HUES64 (cell line): Measurements from ENCODE around the gene CEP85.
"Not testable (repeated sequence)": the region's sequence is repeated elsewhere in the genome, so short reads cannot be mapped to it uniquely, and the experiment has no call there.

ENCODE experiments used
- H3K27ac ChIP-seq: 2 replicates; pipeline ENCODE4 v1.7.0; 2013; ENCODE audit warnings: low read depth, low read length, inconsistent platforms
- H3K27me3 ChIP-seq: 2 replicates; pipeline ENCODE4 v1.6.1; 2013; ENCODE audit warnings: mild to moderate bottlenecking, low read length; ENCODE audit not compliant: insufficient read depth
- H3K36me3 ChIP-seq: 2 replicates; pipeline ENCODE4 v1.6.1; 2013; ENCODE audit warnings: mild to moderate bottlenecking, low read length; ENCODE audit not compliant: insufficient read depth
- H3K4me1 ChIP-seq: 2 replicates; pipeline ENCODE4 v1.6.1; 2013; ENCODE audit warnings: mild to moderate bottlenecking, low read length, moderate library complexity; ENCODE audit not compliant: insufficient read depth
- H3K4me3 ChIP-seq: 2 replicates; pipeline ENCODE4 v1.5.1; 2013; ENCODE audit warnings: mild to moderate bottlenecking, low read length, moderate library complexity
- H3K9ac ChIP-seq: 2 replicates; pipeline ENCODE4 v1.6.1; 2013; ENCODE audit warnings: mild to moderate bottlenecking, low read depth, low read length
- H3K9me3 ChIP-seq: 2 replicates; pipeline ENCODE4 v1.6.1; 2013; ENCODE audit warnings: low read depth, low read length; ENCODE audit not compliant: insufficient read depth
- WGBS: fragments of 150-250, 120-280 bp; methylation state at CpG from one replicate; pipeline ENCODE4 v1.1.7; 2013; ENCODE audit warnings: missing lambda C conversion rate; 5-methylcytosine and 5-hydroxymethylcytosine counted together

The CEP85 gene

DNA sequence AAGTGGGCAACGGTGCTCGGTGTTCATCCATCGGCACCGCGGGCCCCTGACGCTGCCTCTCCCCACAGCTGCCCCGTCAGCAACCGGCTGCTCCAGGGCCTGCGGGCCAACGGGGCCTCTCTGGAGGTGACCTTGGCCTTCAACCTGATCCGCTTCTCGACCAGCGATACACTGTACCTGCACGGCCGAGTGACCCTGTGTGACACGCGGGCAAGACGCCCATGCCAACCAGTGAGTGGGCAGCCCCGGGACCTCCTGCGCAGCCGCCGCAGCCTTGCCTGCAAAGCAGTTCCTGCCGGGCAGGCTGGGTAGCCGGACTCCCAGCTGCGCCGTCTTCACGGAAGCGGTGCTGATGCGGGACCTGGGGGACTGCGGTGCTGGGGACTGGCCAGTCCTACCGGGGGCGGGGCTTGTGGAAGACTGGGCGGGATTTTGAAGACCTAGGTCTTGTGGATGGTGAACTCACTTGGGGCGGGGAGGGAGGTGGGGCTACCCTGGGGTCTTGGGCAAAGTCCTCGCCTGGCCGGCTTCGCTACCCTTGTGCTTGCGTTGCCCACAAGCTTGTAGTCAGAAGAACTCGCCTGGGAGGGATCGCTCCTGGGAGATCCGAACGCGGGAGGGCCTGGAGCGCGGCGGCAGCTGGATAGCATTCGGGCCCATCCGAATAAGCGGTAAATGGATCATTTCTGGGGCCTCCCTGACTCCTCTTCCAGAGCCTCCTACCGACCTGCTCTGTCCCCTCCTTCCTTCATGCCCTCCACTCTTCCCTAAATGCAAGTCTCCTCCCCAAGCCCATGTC lies 8.8 kb upstream of the CEP85 start:
- no peak overlapping the region for H3K27ac ChIP-seq
- H3K9me3 ChIP-seq, result no peaks in the 10 kb centered on the region
- peak overlapping the region; percentile 57 for H3K4me3 ChIP-seq
- no peak overlapping the region for H3K9ac ChIP-seq
- peaks cover 81% of the 10 kb centered on the region for H3K27me3 ChIP-seq
- no peaks in the 10 kb centered on the region for H3K36me3 ChIP-seq
- 10% methylated on average over 50 of the region's 50 CpGs for WGBS
- no peaks in the 10 kb centered on the region for H3K4me1 ChIP-seq

DNA sequence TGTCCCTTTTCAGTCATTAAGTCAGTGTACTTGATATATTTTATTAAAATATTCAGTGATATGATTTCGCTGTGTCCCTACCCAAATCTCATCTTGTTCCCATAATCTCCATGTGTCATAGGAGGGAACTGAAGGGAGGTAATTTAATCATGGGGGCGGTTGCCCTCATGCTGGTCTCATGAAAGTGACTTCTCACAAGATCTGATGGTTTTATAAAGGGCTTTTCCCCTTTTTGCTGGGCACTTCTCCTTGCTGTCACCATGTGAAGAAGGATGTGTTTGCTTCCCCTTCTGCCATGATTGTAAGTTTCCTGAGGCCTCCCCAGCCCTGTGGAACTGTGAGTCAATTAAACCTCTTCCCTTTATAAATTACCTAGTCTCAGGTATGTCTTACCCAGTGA lies 3.3 kb upstream of the CEP85 start:
- not testable (repeated sequence) for H3K36me3 ChIP-seq, H3K4me1 ChIP-seq, H3K9me3 ChIP-seq, H3K9ac ChIP-seq, H3K27ac ChIP-seq, H3K4me3 ChIP-seq
- 63% methylated on average over 1 of the region's 2 CpGs for WGBS
- H3K27me3 ChIP-seq, result peaks cover 35% of the 10 kb centered on the region

DNA sequence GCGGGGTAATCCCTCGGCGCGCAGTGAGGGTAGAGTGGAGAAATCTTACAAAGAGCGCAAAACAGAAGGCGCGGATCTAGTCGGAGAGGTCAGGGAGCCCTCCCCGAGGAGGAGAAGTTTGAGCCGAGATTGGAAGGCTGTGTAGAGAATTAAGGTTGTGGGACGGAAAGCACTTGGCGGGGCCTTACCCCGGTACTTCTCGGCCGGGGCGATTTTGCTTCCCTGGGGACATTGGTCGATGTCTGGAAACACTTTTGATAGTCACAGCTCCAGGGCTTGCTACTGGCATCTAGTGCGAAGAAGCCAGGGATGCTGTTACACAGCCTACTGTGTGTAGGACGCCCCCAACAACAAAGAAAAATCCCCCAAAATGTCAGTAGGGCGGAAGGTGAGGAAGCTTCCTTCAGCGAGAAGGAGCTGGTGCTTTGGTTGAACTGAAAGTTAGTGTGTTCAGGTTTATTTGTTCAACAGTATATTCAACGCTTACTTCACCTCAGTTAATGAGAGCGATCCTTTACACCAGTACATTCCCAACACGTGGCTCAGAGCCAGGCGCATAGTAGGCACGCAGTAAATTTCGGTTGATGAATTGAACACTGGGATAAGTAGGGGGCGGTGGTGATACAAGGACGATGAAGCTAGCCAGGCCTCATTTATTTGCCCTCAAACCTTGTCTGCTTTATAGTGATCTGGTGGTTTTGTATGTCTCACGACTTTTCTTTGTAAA lies 807 bp downstream of the CEP85 start:
- Histone ChIP-seq H3K9ac (peak overlapping the region; percentile 83), H3K9me3 (no peaks in the 10 kb centered on the region), H3K27me3 (0 out of 2 replicates have a peak, but pooled peaks cover 6% of the 10 kb centered on the region), H3K27ac (peak overlapping the region; percentile 5), H3K4me1 (0 out of 2 replicates have a peak, but pooled peaks cover 4% of the 10 kb centered on the region), H3K36me3 (peaks cover 12% of the 10 kb centered on the region; the same call in 1 of the 2 replicates), H3K4me3 (peak overlapping the region; percentile 95)
- WGBS, result 3% methylated on average over 28 of the region's 30 CpGs

DNA sequence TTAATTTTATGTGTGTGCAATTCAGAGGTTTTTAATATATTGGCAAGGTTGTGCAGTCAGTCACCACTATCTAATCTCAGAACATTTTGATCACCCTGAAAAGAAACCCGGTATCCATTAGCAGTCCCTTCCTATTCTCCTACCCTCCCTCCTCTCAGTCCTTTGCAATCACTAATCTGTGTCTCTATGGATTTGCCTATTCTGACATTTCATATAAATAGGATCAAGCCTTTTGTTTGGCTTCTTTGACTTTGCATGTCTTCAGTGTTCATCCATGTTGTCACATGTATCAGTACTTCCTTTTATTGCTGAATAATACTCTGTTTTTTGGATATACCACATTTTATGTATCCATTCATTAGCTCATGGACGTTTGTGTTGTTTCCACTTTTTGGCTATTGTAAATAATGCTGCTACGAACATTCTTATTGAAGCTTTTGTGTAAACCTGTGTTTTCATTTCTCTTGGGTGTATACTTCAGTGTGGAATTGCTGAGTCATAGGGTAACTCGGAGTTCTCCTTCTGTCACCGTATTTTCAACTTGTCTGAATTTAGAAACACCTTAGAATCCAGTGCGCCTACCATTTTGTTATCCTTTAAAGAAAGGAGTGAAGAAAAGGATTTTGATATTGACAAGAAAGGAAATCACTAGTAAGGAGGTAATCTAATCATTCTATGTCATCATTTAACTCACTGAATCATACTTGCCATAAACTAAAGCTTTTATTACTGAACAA lies 3.4 kb downstream of the CEP85 start:
- Histone ChIP-seq H3K27ac (no peak overlapping the region), H3K9ac (no peak overlapping the region), H3K36me3 (peaks cover 25% of the 10 kb centered on the region), H3K27me3 (0 out of 2 replicates have a peak, but pooled peaks cover under 1% of the 10 kb centered on the region), H3K9me3 (no peaks in the 10 kb centered on the region), H3K4me1 (0 out of 2 replicates have a peak, but pooled peaks cover 4% of the 10 kb centered on the region), H3K4me3 (no peak overlapping the region)
- 87% methylated on average over 6 of the region's 6 CpGs for WGBS

DNA sequence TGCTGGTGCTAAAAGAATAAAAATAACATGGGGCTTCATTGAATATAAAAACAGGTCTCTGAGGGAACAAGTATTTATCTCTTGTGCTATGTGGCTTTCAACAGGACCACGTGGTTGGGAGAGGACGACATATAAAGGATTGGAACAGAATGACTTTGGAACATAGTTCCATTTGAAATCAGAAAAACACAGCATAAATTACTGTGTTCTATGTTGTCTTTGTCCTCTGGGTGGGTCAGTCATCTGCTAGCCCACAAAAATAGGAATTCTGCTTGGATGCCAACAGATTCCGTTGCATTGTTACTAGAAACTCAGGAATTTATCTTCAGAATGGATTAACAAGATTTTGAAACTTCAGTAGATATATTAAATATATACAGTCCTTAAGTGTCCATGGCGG lies 5.9 kb downstream of the CEP85 start:
- H3K36me3 ChIP-seq, result peaks cover 45% of the 10 kb centered on the region
- no peak overlapping the region for H3K27ac ChIP-seq
- no peak overlapping the region for H3K9ac ChIP-seq

DNA sequence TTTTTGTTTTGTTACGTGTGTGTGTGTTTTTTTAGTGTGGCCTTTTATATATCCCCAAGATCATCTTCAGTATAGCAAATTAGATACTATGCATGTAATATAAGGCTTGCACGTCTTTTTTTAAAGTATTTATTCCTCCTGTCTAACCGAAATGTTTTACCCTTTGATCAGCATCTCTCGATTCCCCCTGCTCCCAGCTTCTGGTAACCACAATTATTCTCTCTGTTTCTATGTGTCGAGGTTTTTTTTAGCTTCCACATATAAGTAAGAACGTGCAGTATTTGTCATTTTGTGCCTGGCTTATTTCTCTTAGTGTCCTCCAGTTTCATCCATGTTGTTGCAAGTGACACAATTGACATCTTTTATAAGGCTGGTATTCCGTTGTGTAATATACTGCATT lies 18.7 kb downstream of the CEP85 start:
- Histone ChIP-seq H3K36me3 (peaks cover 72% of the 10 kb centered on the region), H3K27me3 (no peaks in the 10 kb centered on the region), H3K9ac (no peak overlapping the region), H3K9me3 (no peaks in the 10 kb centered on the region; the same call in 1 of the 2 replicates), H3K4me1 (no peaks in the 10 kb centered on the region), H3K4me3 (no peak overlapping the region), H3K27ac (no peak overlapping the region)
- WGBS, result 92% methylated on average over 6 of the region's 7 CpGs

More for the DNA sequence above, 5.9 kb downstream of the CEP85 start:
- no peaks in the 10 kb centered on the region for H3K9me3 ChIP-seq
- 92% methylated on average over 3 of the region's 4 CpGs for WGBS
- H3K27me3 ChIP-seq, result no peaks in the 10 kb centered on the region
- H3K4me1 ChIP-seq, result 0 out of 2 replicates have a peak, but pooled peaks cover 4% of the 10 kb centered on the region
- no peak overlapping the region for H3K4me3 ChIP-seq

DNA sequence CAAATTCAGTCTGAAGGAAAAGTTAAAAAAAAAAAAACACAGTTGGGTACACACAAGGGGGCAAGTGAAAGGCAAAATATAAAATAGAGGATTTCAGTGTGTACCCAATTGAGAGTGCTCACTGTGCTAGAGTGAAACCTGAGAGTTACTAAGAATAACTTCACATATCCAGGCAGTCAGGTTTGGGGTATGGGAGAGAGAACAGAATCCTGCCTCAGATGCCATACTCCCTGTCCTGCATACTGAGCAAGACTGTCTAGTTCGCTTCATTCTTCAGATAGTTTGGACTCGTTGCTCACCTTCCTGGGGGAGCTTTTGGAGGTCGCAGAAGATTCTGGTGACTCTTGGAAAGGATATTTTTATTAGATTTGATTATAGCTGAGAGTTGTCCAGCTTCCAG lies 20.4 kb downstream of the CEP85 start:
- H3K36me3 ChIP-seq, result peaks cover 77% of the 10 kb centered on the region
- H3K9me3 ChIP-seq, result no peaks in the 10 kb centered on the region; the same call in 1 of the 2 replicates
- no peak overlapping the region for H3K9ac ChIP-seq
- 94% methylated on average over 3 of the region's 3 CpGs for WGBS
- no peaks in the 10 kb centered on the region for H3K4me1 ChIP-seq
- H3K27me3 ChIP-seq, result no peaks in the 10 kb centered on the region
- no peak overlapping the region for H3K27ac ChIP-seq
- no peak overlapping the region for H3K4me3 ChIP-seq

DNA sequence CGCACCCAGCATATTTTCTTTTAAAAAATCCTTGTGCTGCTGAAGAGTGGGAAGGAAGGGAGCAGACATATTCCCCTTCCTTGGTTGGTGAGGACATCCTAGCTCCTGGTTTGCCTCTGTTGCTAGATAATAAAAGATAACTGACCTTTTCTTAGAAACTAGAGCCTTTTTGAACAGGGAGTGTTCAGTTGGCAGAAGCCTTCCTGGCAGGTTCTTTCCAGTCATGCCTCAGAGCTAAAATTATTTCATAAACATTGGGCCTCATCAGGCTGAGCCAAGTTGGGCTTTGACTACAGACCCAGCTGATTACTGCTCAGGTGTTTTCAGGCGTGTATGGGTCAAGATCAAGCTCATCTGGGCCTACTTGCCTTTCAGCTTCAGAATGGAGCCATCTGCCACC lies 23.2 kb downstream of the CEP85 start:
- WGBS, result 96% methylated on average over 2 of the region's 2 CpGs
- no peaks in the 10 kb centered on the region for H3K9me3 ChIP-seq
- H3K4me3 ChIP-seq, result no peak overlapping the region
- no peak overlapping the region for H3K27ac ChIP-seq
- peaks cover 84% of the 10 kb centered on the region for H3K36me3 ChIP-seq
- no peaks in the 10 kb centered on the region for H3K4me1 ChIP-seq
- no peak overlapping the region for H3K9ac ChIP-seq
- no peaks in the 10 kb centered on the region for H3K27me3 ChIP-seq

DNA sequence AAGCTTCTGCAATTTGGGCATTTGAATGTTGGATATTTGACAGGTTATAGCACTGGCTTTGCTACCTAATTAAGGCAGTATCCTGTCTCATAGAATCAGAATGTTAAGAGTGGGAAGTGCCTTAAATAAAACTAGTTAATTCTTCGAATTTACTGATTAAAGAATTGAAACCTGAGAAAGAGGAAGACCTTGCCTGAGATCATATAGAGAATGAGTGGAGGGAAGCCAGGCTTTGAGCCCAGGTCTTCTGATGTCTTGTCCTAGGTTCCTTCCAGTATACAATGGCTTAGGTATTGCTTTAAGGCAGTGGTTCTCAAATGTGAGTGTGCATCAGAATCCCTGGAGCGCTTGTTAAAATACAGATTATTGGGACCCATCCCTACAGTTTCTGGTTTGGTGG lies 25.0 kb downstream of the CEP85 start:
- no peak overlapping the region for H3K4me3 ChIP-seq
- H3K36me3 ChIP-seq, result peaks cover 90% of the 10 kb centered on the region
- no peaks in the 10 kb centered on the region for H3K27me3 ChIP-seq
- WGBS, result 99% methylated on average over 2 of the region's 2 CpGs
- H3K27ac ChIP-seq, result no peak overlapping the region
- H3K9ac ChIP-seq, result no peak overlapping the region
- H3K9me3 ChIP-seq, result no peaks in the 10 kb centered on the region
- no peaks in the 10 kb centered on the region for H3K4me1 ChIP-seq

DNA sequence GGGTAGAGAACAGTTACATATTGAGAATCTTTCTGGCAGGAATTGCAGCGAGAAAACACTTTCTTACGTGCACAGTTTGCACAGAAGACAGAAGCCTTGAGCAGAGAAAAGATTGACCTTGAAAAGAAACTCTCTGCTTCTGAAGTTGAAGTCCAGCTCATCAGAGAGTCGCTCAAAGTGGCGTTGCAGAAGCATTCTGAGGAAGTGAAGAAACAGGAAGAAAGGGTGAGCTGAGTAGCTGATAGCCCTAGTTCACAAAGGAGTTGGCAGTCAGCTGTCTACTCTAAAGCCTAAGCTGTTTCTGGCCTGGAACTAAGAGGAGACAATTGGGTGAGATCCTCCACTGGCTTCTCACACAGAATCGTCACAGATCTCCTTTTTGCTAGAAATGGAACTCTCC lies 25.6 kb downstream of the CEP85 start:
- WGBS, result 94% methylated on average over 5 of the region's 5 CpGs
- H3K9ac ChIP-seq, result no peak overlapping the region
- H3K4me3 ChIP-seq, result no peak overlapping the region
- H3K27me3 ChIP-seq, result no peaks in the 10 kb centered on the region
- no peaks in the 10 kb centered on the region for H3K9me3 ChIP-seq
- H3K27ac ChIP-seq, result no peak overlapping the region
- no peaks in the 10 kb centered on the region for H3K4me1 ChIP-seq
- H3K36me3 ChIP-seq, result peaks cover 87% of the 10 kb centered on the region

DNA sequence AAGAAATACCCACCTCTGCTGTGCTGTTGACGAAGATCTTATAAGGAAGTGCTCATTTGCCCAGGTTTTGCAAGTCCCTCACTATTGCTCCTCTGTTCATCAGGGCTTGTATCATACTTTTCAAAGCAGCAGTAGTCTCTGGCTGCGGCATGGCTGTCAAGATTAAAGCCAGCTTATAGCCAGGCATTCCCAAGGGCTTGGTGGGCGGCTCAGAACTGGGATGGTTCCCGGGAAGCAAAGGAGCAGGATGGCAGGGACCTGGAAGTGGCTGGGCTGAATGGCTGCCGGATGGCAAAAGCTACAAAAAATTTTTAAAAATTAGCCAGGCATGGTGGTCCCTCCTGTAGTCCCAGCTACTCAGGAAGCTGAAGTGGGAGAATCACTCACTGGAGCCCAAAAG lies 29.2 kb downstream of the CEP85 start:
- no peak overlapping the region for H3K27ac ChIP-seq
- H3K36me3 ChIP-seq, result peaks cover 89% of the 10 kb centered on the region
- peaks cover 6% of the 10 kb centered on the region; the same call in 1 of the 2 replicates for H3K9me3 ChIP-seq
- H3K4me3 ChIP-seq, result no peak overlapping the region
- H3K27me3 ChIP-seq, result no peaks in the 10 kb centered on the region
- H3K4me1 ChIP-seq, result no peaks in the 10 kb centered on the region
- WGBS, result 96% methylated on average over 5 of the region's 5 CpGs
- no peak overlapping the region for H3K9ac ChIP-seq
